Measurements from ENCODE around the gene OLIG2.

DNA sequence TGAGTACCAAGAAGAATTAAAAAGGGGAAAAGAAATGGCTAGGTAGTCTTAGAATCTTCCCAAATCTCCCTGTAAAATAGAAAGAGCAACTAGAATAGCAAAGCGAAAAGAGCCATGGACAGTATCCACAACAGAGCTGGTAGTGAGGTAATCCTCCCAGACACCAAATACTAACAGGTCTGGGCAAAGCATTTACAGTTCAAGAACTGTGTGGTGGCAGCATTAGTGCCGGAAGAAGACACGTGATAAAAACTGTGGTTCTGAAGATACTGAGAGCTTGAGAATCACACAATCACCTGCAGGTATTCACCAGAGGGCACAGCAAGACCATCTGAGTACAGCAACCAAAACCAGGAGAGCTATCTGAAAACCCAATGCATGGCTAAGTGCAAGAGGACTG is 31.8 kb upstream of the OLIG2 start:
- TF ChIP-seq, protein P1, sequence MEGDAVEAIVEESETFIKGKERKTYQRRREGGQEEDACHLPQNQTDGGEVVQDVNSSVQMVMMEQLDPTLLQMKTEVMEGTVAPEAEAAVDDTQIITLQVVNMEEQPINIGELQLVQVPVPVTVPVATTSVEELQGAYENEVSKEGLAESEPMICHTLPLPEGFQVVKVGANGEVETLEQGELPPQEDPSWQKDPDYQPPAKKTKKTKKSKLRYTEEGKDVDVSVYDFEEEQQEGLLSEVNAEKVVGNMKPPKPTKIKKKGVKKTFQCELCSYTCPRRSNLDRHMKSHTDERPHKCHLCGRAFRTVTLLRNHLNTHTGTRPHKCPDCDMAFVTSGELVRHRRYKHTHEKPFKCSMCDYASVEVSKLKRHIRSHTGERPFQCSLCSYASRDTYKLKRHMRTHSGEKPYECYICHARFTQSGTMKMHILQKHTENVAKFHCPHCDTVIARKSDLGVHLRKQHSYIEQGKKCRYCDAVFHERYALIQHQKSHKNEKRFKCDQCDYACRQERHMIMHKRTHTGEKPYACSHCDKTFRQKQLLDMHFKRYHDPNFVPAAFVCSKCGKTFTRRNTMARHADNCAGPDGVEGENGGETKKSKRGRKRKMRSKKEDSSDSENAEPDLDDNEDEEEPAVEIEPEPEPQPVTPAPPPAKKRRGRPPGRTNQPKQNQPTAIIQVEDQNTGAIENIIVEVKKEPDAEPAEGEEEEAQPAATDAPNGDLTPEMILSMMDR (conservative IDR thresholded peaks at IDR 0.05): no peak
- TF ChIP-seq ZFX (IDR thresholded peaks at IDR 0.05): no peak

Data from C4-2B (cell line).